Suprapubic skin (tissue), 4 donors: ENCODE data around the gene DCAF15. TPM values are rescaled to one million over a fixed set of nuclear protein-coding genes. Genes with fewer than 3 reads are reported as not detected.
A peak's percentile ranks its signal among the peaks of the same experiment; 100 is the strongest.

Source experiments
- DNase-seq, 2 donors: peaks; one replicate each; pipeline ENCODE4 v3.0.0-alpha.2; 2019; ENCODE audit warnings: low spot score in 2 of 2
- H3K27ac ChIP-seq: fragments of 200-600 bp; sonication (generic); one replicate; pipeline ENCODE4 v1.5.1; 2019
- H3K27me3 ChIP-seq: fragments of 200-600 bp; sonication (generic); one replicate; pipeline ENCODE4 v1.5.1; 2019
- H3K36me3 ChIP-seq: fragments of 200-600 bp; sonication (generic); one replicate; pipeline ENCODE4 v1.5.1; 2019
- H3K4me1 ChIP-seq: fragments of 200-600 bp; sonication (generic); one replicate; pipeline ENCODE4 v1.5.1; 2019
- H3K4me3 ChIP-seq: fragments of 200-600 bp; sonication (generic); one replicate; pipeline ENCODE4 v1.5.1; 2019; ENCODE audit warnings: mild to moderate bottlenecking
- H3K9me3 ChIP-seq: fragments of 200-600 bp; sonication (generic); one replicate; pipeline ENCODE4 v1.5.1; 2019
- CTCF ChIP-seq, 2 donors: fragments of 200-600 bp in 1 of 2; fragments of 450-650 bp in 1 of 2; sonication (generic) in 1 of 2; IDR thresholded peaks; one replicate each; pipeline ENCODE4 v1.5.1; 2016 to 2019; ENCODE audit warnings: antibody characterized with exemption in 2 of 2, mild to moderate bottlenecking in 1 of 2, moderate library complexity in 1 of 2
- EP300 ChIP-seq: sonication (generic); formaldehyde crosslinking; IDR thresholded peaks from one replicate; pipeline ENCODE4 v1.6.1; 2017; ENCODE audit warnings: antibody characterized with exemption
- POLR2A ChIP-seq, 2 donors: fragments of 450-650 bp; IDR thresholded peaks; one replicate each; pipeline ENCODE4 v1.6.1; 2017; ENCODE audit warnings: antibody characterized with exemption in 2 of 2, mild to moderate bottlenecking in 2 of 2, moderate library complexity in 2 of 2
- POLR2AphosphoS5 ChIP-seq, 3 donors: sonication (generic); formaldehyde crosslinking; IDR thresholded peaks; one replicate each; pipeline ENCODE4 v1.6.1; 2017; ENCODE audit warnings: antibody characterized with exemption in 3 of 3
- WGBS: methylation state at CpG from one replicate; pipeline ENCODE4 v1.1.5; 2018; 5-methylcytosine and 5-hydroxymethylcytosine counted together
- total RNA-seq, 4 donors: library from RNA; depleted of rRNA; stranded (reverse); fragments of >200 nt; gene quantifications; one replicate each; pipeline ENCODE4 v1.1.0, GENCODE V29; 2016

Gene DCAF15
- total RNA-seq, 4 donors from 2014 or later: 38.3 to 52.3 (median 46.2) TPM

- no CpG with 5 or more reads among the region's 12 CpGs for WGBS
- Histone ChIP-seq H3K27me3 (no peaks in the 10 kb centered on the region), H3K4me3 (peak overlapping the region; percentile 60), H3K9me3 (no peaks in the 10 kb centered on the region), H3K36me3 (peaks cover 11% of the 10 kb centered on the region), H3K27ac (peak overlapping the region; percentile 69), H3K4me1 (peaks cover 19% of the 10 kb centered on the region)
- no peak for DNase-seq
- no peak for TF ChIP-seq EP300
- no peak for TF ChIP-seq POLR2AphosphoS5 (IDR thresholded peaks at IDR 0.05)
- TF ChIP-seq POLR2A (IDR thresholded peaks at IDR 0.05): no peak
- TF ChIP-seq CTCF (IDR thresholded peaks at IDR 0.05): no peak
Measured at GRCh38 chr19:13979244-13979615, 26.9 kb downstream of the DCAF15 start.

GRCh38 chr19:13979686-13980085, 27.4 kb downstream of the DCAF15 start:
- TF ChIP-seq EP300: no peak
- Histone ChIP-seq H3K27ac (no peak overlapping the region), H3K27me3 (no peaks in the 10 kb centered on the region), H3K4me1 (peaks cover 17% of the 10 kb centered on the region), H3K9me3 (no peaks in the 10 kb centered on the region), H3K4me3 (peak overlapping the region; percentile 60), H3K36me3 (peaks cover 11% of the 10 kb centered on the region)
- no peak for DNase-seq
- WGBS: 81% methylated on average over 8 of the region's 12 CpGs

GRCh38 chr19:13980340-13980739, 28.0 kb downstream of the DCAF15 start:
- peaks cover 17% of the 10 kb centered on the region for H3K4me1 ChIP-seq
- no peak overlapping the region for H3K4me3 ChIP-seq
- H3K36me3 ChIP-seq: peaks cover 10% of the 10 kb centered on the region
- TF ChIP-seq POLR2A (IDR thresholded peaks at IDR 0.05) (no peak), EP300 (no peak), CTCF (IDR thresholded peaks at IDR 0.05) (no peak), POLR2AphosphoS5 (IDR thresholded peaks at IDR 0.05) (no peak)
- H3K27me3 ChIP-seq: no peaks in the 10 kb centered on the region
- 85% methylated on average over 9 of the region's 15 CpGs for WGBS
- no peak for DNase-seq
- no peak overlapping the region for H3K27ac ChIP-seq
- no peaks in the 10 kb centered on the region for H3K9me3 ChIP-seq

GRCh38 chr19:13981021-13981420, 28.7 kb downstream of the DCAF15 start:
- no peaks in the 10 kb centered on the region for H3K27me3 ChIP-seq
- H3K4me3 ChIP-seq: no peak overlapping the region
- no peak overlapping the region for H3K27ac ChIP-seq
- H3K9me3 ChIP-seq: no peaks in the 10 kb centered on the region
- no peak for TF ChIP-seq CTCF (IDR thresholded peaks at IDR 0.05)
- TF ChIP-seq EP300: no peak
- no peak for TF ChIP-seq POLR2A (IDR thresholded peaks at IDR 0.05)
- TF ChIP-seq POLR2AphosphoS5 (IDR thresholded peaks at IDR 0.05): no peak
- WGBS: 100% methylated on average over 2 of the region's 5 CpGs
- DNase-seq: no peak
- H3K36me3 ChIP-seq: peaks cover 4% of the 10 kb centered on the region
- peaks cover 24% of the 10 kb centered on the region for H3K4me1 ChIP-seq

GRCh38 chr19:13981467-13981866, 29.2 kb downstream of the DCAF15 start:
- Histone ChIP-seq H3K9me3 (no peaks in the 10 kb centered on the region), H3K27ac (no peak overlapping the region), H3K4me1 (peaks cover 29% of the 10 kb centered on the region), H3K27me3 (no peaks in the 10 kb centered on the region), H3K4me3 (no peak overlapping the region), H3K36me3 (peaks cover 4% of the 10 kb centered on the region)
- no peak for DNase-seq
- WGBS: 76% methylated on average over 9 of the region's 9 CpGs
- TF ChIP-seq EP300: no peak
- TF ChIP-seq POLR2A (IDR thresholded peaks at IDR 0.05): no peak
- TF ChIP-seq CTCF (IDR thresholded peaks at IDR 0.05): no peak
- no peak for TF ChIP-seq POLR2AphosphoS5 (IDR thresholded peaks at IDR 0.05)

- no peaks in the 10 kb centered on the region for H3K9me3 ChIP-seq
- no peak overlapping the region for H3K27ac ChIP-seq
- H3K4me1 ChIP-seq: peaks cover 34% of the 10 kb centered on the region
- no peak overlapping the region for H3K4me3 ChIP-seq
- WGBS: 95% methylated on average over 17 of the region's 17 CpGs
- TF ChIP-seq POLR2A (IDR thresholded peaks at IDR 0.05) (no peak), EP300 (no peak), POLR2AphosphoS5 (IDR thresholded peaks at IDR 0.05) (no peak), CTCF (IDR thresholded peaks at IDR 0.05) (no peak)
- H3K27me3 ChIP-seq: no peaks in the 10 kb centered on the region
- no peak for DNase-seq
- H3K36me3 ChIP-seq: peaks cover 4% of the 10 kb centered on the region
Measured at GRCh38 chr19:13981988-13982501, 29.7 kb downstream of the DCAF15 start.
